Fibroblast of lung (primary cell): Measurements from ENCODE around the gene SLC43A3.

Source experiments
- EZH2 ChIP-seq: IDR thresholded peaks from 2 replicates; pipeline ENCODE4 v1.5.1; 2012; ENCODE audit warnings: low read length, control low read depth, mild to moderate bottlenecking; ENCODE audit errors: missing control alignments
- TF ChIP-seq, protein P1 (sequence below), 2 donors: IDR thresholded peaks in 1 of 2; conservative IDR thresholded peaks in 1 of 2; 1 replicate in 1 of 2; 2 replicates in 1 of 2; pipeline ENCODE4 v1.5.1; 2011 to 2012; ENCODE audit warnings: low read length in 2 of 2, control low read depth in 1 of 2, inconsistent platforms in 1 of 2, low read depth in 1 of 2, mild to moderate bottlenecking in 1 of 2

DNA sequence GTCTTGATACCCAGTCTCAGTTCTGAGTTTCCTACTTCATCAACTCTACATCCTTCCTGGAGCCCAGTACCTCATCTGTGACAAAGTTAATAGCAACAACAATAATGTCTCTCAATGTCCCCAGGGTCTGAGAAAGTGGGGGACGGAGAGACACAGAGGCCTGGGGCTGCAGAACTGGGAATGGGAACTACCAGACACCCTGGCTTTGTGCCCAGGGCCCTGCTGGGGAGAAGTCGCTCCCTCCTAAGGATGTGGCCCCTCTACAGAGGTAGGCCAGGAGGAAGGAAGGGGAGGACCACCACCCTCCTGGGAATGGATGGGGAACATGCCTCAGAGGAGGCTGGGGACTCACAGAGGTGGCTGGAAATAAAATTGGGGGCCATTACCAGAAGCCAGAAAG, 51.4 kb downstream of the SLC43A3 start:
- TF ChIP-seq, protein P1, sequence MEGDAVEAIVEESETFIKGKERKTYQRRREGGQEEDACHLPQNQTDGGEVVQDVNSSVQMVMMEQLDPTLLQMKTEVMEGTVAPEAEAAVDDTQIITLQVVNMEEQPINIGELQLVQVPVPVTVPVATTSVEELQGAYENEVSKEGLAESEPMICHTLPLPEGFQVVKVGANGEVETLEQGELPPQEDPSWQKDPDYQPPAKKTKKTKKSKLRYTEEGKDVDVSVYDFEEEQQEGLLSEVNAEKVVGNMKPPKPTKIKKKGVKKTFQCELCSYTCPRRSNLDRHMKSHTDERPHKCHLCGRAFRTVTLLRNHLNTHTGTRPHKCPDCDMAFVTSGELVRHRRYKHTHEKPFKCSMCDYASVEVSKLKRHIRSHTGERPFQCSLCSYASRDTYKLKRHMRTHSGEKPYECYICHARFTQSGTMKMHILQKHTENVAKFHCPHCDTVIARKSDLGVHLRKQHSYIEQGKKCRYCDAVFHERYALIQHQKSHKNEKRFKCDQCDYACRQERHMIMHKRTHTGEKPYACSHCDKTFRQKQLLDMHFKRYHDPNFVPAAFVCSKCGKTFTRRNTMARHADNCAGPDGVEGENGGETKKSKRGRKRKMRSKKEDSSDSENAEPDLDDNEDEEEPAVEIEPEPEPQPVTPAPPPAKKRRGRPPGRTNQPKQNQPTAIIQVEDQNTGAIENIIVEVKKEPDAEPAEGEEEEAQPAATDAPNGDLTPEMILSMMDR (conservative IDR thresholded peaks at IDR 0.05 in 1 of 2, IDR thresholded peaks at IDR 0.05 in 1 of 2; ENCODE audit: low read depth in 1 of 2, low read length in 2 of 2): no peak
- no peak for TF ChIP-seq EZH2
